Activated CD4-positive, alpha-beta memory T cell treated with anti-CD3 and anti-CD28 coated beads for 36 hours (primary cell): ENCODE data around the gene NRN1L. TPM values are rescaled to one million over a fixed set of nuclear protein-coding genes. Genes with fewer than 3 reads are reported as not detected.

Source experiments
- CTCF ChIA-PET: fragments of 350-600 bp; sonication (Branson Sonifier 250); formaldehyde crosslinking; loops from one replicate; lab custom pipeline; 2021; ENCODE audit warnings: antibody characterized with exemption, inconsistent platforms; lab: Charles Lee
- POLR2A ChIA-PET: fragments of 350-600 bp; sonication (Branson Sonifier 250); formaldehyde crosslinking; loops from one replicate; lab custom pipeline; 2021; ENCODE audit warnings: antibody characterized with exemption; lab: Charles Lee
- DNase-seq: peaks from one replicate; pipeline ENCODE4 v3.0.0-alpha.2; 2020
- H3K27ac Mint-ChIP-seq: one replicate; pipeline ENCODE4 v1.8.0; 2021; ENCODE audit warnings: mixed read lengths
- H3K27me3 Mint-ChIP-seq: one replicate; pipeline ENCODE4 v1.8.0; 2021; ENCODE audit warnings: mixed read lengths
- H3K36me3 Mint-ChIP-seq: one replicate; pipeline ENCODE4 v1.8.0; 2021; ENCODE audit warnings: mixed read lengths
- H3K4me1 Mint-ChIP-seq: one replicate; pipeline ENCODE4 v1.8.0; 2021; ENCODE audit warnings: low read depth, mixed read lengths
- H3K4me3 Mint-ChIP-seq: one replicate; pipeline ENCODE4 v1.8.0; 2021; ENCODE audit warnings: mild to moderate bottlenecking, mixed read lengths
- H3K9me3 Mint-ChIP-seq: one replicate; pipeline ENCODE4 v1.8.0; 2021; ENCODE audit warnings: mixed read lengths
- intact Hi-C: fragments of 100-400 bp; cut with micrococcal nuclease; formaldehyde crosslinking; loops from one replicate; pipeline ENCODE4 v1.15.1; 2023
- total RNA-seq, 2 experiments: library from RNA; stranded (reverse); gene quantifications; one replicate each; pipeline ENCODE4 v1.2.3, GENCODE V29; 2021

Gene NRN1L
- total RNA-seq, 2 experiments from 2014 or later: 0.76 TPM; not detected in 1

- Mint-ChIP-seq H3K9me3 (no peaks in the 10 kb centered on the region), H3K27ac (peak overlapping the region; percentile 77), H3K4me1 (peaks cover 29% of the 10 kb centered on the region), H3K27me3 (no peaks in the 10 kb centered on the region), H3K36me3 (no peaks in the 10 kb centered on the region), H3K4me3 (no peak overlapping the region)
- CTCF ChIA-PET: interaction anchor here (0.7 to 6.0 kb wide), 4 partner anchors 11 to 101 kb away, joined by 3 to 41 read pairs (median 15); partner anchors contain the start of gene NRN1L
- POLR2A ChIA-PET: no interaction called here
- no peak for DNase-seq
- intact Hi-C loops: no loop called here
These were observed 32.6 kb downstream of the NRN1L start for GRCh38 chr16:67917140-67917851.

GRCh38 chr16:67917852-67918236 lies 33.2 kb downstream of the NRN1L start:
- intact Hi-C loops: loop anchor here (1.0 to 2.0 kb wide), 3 partner anchors 17 to 43 kb away; partner anchors contain the start of gene PSKH1
- Mint-ChIP-seq H3K36me3 (no peaks in the 10 kb centered on the region), H3K4me1 (peaks cover 31% of the 10 kb centered on the region), H3K4me3 (no peak overlapping the region), H3K27me3 (no peaks in the 10 kb centered on the region), H3K27ac (peak overlapping the region; percentile 77), H3K9me3 (no peaks in the 10 kb centered on the region)
- ChIA-PET POLR2A (no interaction called here), CTCF (interaction anchor here (0.7 to 6.0 kb wide), 7 partner anchors 11 to 157 kb away, joined by 3 to 41 read pairs (median 3); partner anchors contain the start of genes NRN1L, RANBP10 and TSNAXIP1)
- peak; percentile 75 for DNase-seq

GRCh38 chr16:67919622-67920221 lies 35.0 kb downstream of the NRN1L start:
- H3K4me1 Mint-ChIP-seq: peaks cover 31% of the 10 kb centered on the region
- intact Hi-C loops: loop anchor here (2.0 kb wide), 1 partner anchor 45 kb away; no protein-coding TSS in a partner anchor
- H3K4me3 Mint-ChIP-seq: no peak overlapping the region
- CTCF ChIA-PET: interaction anchor here (1.1 to 6.0 kb wide), 3 partner anchors 36 to 104 kb away, joined by 3 to 41 read pairs (median 25); partner anchors contain the start of gene NRN1L
- no peak for DNase-seq
- no peaks in the 10 kb centered on the region for H3K9me3 Mint-ChIP-seq
- H3K36me3 Mint-ChIP-seq: no peaks in the 10 kb centered on the region
- no peaks in the 10 kb centered on the region for H3K27me3 Mint-ChIP-seq
- POLR2A ChIA-PET: no interaction called here
- no peak overlapping the region for H3K27ac Mint-ChIP-seq

- peaks cover 25% of the 10 kb centered on the region for H3K4me1 Mint-ChIP-seq
- CTCF ChIA-PET: interaction anchor here (1.0 to 6.0 kb wide), 3 partner anchors 36 to 105 kb away, joined by 3 to 41 read pairs (median 6); partner anchors contain the start of gene NRN1L
- intact Hi-C loops: no loop called here
These were observed 37.5 kb downstream of the NRN1L start for GRCh38 chr16:67922221-67922620.

GRCh38 chr16:67922740-67923139 lies 38.1 kb downstream of the NRN1L start:
- ChIA-PET CTCF (interaction anchor here (1.0 to 6.0 kb wide), 3 partner anchors 37 to 106 kb away, joined by 3 to 41 read pairs (median 6); partner anchors contain the start of gene NRN1L), POLR2A (no interaction called here)
- intact Hi-C loops: no loop called here
- DNase-seq: no peak
- H3K4me3 Mint-ChIP-seq: no peak overlapping the region
- no peaks in the 10 kb centered on the region for H3K36me3 Mint-ChIP-seq
- peaks cover 20% of the 10 kb centered on the region for H3K4me1 Mint-ChIP-seq
- H3K27ac Mint-ChIP-seq: peak overlapping the region; percentile 85
- no peaks in the 10 kb centered on the region for H3K27me3 Mint-ChIP-seq
- no peaks in the 10 kb centered on the region for H3K9me3 Mint-ChIP-seq

More at GRCh38 chr16:67922221-67922620, 37.5 kb downstream of the NRN1L start:
- H3K4me3 Mint-ChIP-seq: no peak overlapping the region
- POLR2A ChIA-PET: no interaction called here
- no peaks in the 10 kb centered on the region for H3K36me3 Mint-ChIP-seq
- H3K27me3 Mint-ChIP-seq: no peaks in the 10 kb centered on the region
- DNase-seq: no peak
- peak overlapping the region; percentile 85 for H3K27ac Mint-ChIP-seq
- H3K9me3 Mint-ChIP-seq: no peaks in the 10 kb centered on the region

GRCh38 chr16:67923414-67924116 lies 38.9 kb downstream of the NRN1L start:
- POLR2A ChIA-PET: interaction anchor here (0.5 kb wide), 1 partner anchor 393 kb away, joined by 3 read pairs; no protein-coding TSS in a partner anchor
- Mint-ChIP-seq H3K9me3 (no peaks in the 10 kb centered on the region), H3K36me3 (peaks cover 2% of the 10 kb centered on the region), H3K27me3 (no peaks in the 10 kb centered on the region), H3K27ac (no peak overlapping the region), H3K4me3 (no peak overlapping the region), H3K4me1 (peaks cover 12% of the 10 kb centered on the region)
- CTCF ChIA-PET: interaction anchor here (2.2 to 6.0 kb wide), 2 partner anchors 40 to 107 kb away, joined by 6 to 41 read pairs; partner anchors contain the start of gene NRN1L
- intact Hi-C loops: no loop called here
- no peak for DNase-seq

GRCh38 chr16:67924140-67924906 lies 39.6 kb downstream of the NRN1L start:
- Mint-ChIP-seq H3K27ac (no peak overlapping the region), H3K4me3 (no peak overlapping the region)

GRCh38 chr16:67926181-67926750 lies 41.6 kb downstream of the NRN1L start:
- POLR2A ChIA-PET: no interaction called here
- peaks cover 6% of the 10 kb centered on the region for H3K36me3 Mint-ChIP-seq
- DNase-seq: no peak

More at GRCh38 chr16:67924140-67924906, 39.6 kb downstream of the NRN1L start:
- CTCF ChIA-PET: interaction anchor here (0.8 to 5.4 kb wide), 6 partner anchors 18 to 403 kb away, joined by 3 to 62 read pairs (median 5); partner anchors contain the start of gene NRN1L
- Mint-ChIP-seq H3K4me1 (peaks cover 12% of the 10 kb centered on the region), H3K9me3 (no peaks in the 10 kb centered on the region), H3K36me3 (peaks cover 2% of the 10 kb centered on the region), H3K27me3 (no peaks in the 10 kb centered on the region)
- no peak for DNase-seq
- intact Hi-C loops: no loop called here
- POLR2A ChIA-PET: interaction anchor here (0.5 to 0.9 kb wide), 3 partner anchors 11 to 393 kb away, joined by 3 read pairs; no protein-coding TSS in a partner anchor

GRCh38 chr16:67927131-67927941 lies 42.7 kb downstream of the NRN1L start:
- ChIA-PET CTCF (interaction anchor here (2.6 to 5.4 kb wide), 2 partner anchors 44 to 112 kb away, joined by 20 to 62 read pairs; partner anchors contain the start of gene NRN1L), POLR2A (interaction anchor here (1.1 kb wide), 1 partner anchor 43 kb away, joined by 3 read pairs; no protein-coding TSS in a partner anchor)
- Mint-ChIP-seq H3K27ac (no peak overlapping the region), H3K36me3 (peaks cover 7% of the 10 kb centered on the region), H3K27me3 (no peaks in the 10 kb centered on the region), H3K4me1 (peaks cover 5% of the 10 kb centered on the region), H3K4me3 (no peak overlapping the region), H3K9me3 (no peaks in the 10 kb centered on the region)
- intact Hi-C loops: loop anchor here (5.0 kb wide), 1 partner anchor 405 kb away; no protein-coding TSS in a partner anchor
- no peak for DNase-seq

More at GRCh38 chr16:67926181-67926750, 41.6 kb downstream of the NRN1L start:
- intact Hi-C loops: loop anchor here (5.0 kb wide), 1 partner anchor 404 kb away; no protein-coding TSS in a partner anchor
- Mint-ChIP-seq H3K4me3 (no peak overlapping the region), H3K9me3 (no peaks in the 10 kb centered on the region), H3K27me3 (no peaks in the 10 kb centered on the region), H3K4me1 (peaks cover 12% of the 10 kb centered on the region), H3K27ac (peak overlapping the region; percentile 58)
- CTCF ChIA-PET: interaction anchor here (1.0 to 5.4 kb wide), 4 partner anchors 43 to 115 kb away, joined by 4 to 62 read pairs (median 8); partner anchors contain the start of gene NRN1L
